Thyroid gland (tissue), 4 donors: Measurements from ENCODE around the gene HOXB3. TPM values are rescaled to one million over a fixed set of nuclear protein-coding genes. Genes with fewer than 3 reads are reported as not detected.

Experiments
- DNase-seq, 2 donors: peaks; one replicate each; pipeline ENCODE4 v3.0.0-alpha.2; 2019
- H3K27ac ChIP-seq, 3 donors: fragments of 200-600 bp; sonication (generic); 1 replicate in 2 of 3; 2 replicates in 1 of 3; pipeline ENCODE4 v1.5.1; 2016 to 2019; ENCODE audit warnings: mild to moderate bottlenecking in 1 of 3, moderate library complexity in 1 of 3
- H3K27me3 ChIP-seq: fragments of 200-600 bp; sonication (generic); one replicate; pipeline ENCODE4 v1.5.1; 2019
- H3K36me3 ChIP-seq, 2 donors: fragments of 200-600 bp; sonication (generic); one replicate each; pipeline ENCODE4 v1.5.1; 2016 to 2019
- H3K4me1 ChIP-seq, 2 donors: fragments of 200-600 bp; sonication (generic); one replicate each; pipeline ENCODE4 v1.5.1; 2017 to 2019
- H3K4me3 ChIP-seq, 3 donors: fragments of 200-600 bp; sonication (generic); replicated peaks in 1 of 3; 1 replicate in 2 of 3; 2 replicates in 1 of 3; pipeline ENCODE4 v1.5.1; 2016; ENCODE audit warnings: mild to moderate bottlenecking in 1 of 3
- H3K9me3 ChIP-seq: fragments of 200-600 bp; sonication (generic); one replicate; pipeline ENCODE4 v1.5.1; 2017
- POLR2A ChIP-seq, 2 donors: fragments of 450-650 bp; IDR thresholded peaks; one replicate each; pipeline ENCODE4 v1.6.1; 2017; ENCODE audit warnings: antibody characterized with exemption in 2 of 2, mild to moderate bottlenecking in 2 of 2, moderate library complexity in 1 of 2
- WGBS, 2 donors: methylation state at CpG; one replicate each; pipeline ENCODE4 v1.1.5; 2017; 5-methylcytosine and 5-hydroxymethylcytosine counted together
- intact Hi-C: fragments of 100-400 bp; cut with DNase I; formaldehyde crosslinking; loops from one replicate; pipeline ENCODE4 v1.15.1; 2023
- total RNA-seq, 4 donors: library from RNA; depleted of rRNA; stranded (reverse); fragments of >200 nt; gene quantifications; one replicate each; pipeline ENCODE4 v1.2.3, GENCODE V29; 2016
- TF ChIP-seq, protein P1 (sequence below), 6 experiments: fragments of 200-600 bp in 3 of 6; fragments of 450-650 bp in 3 of 6; sonication (generic) in 3 of 6; IDR thresholded peaks; one replicate each; pipeline ENCODE4 v1.5.1; 2016 to 2019; ENCODE audit warnings: antibody characterized with exemption in 6 of 6, mild to moderate bottlenecking in 2 of 6, inconsistent platforms in 1 of 6, moderate library complexity in 1 of 6

HOXB3 gene
- total RNA-seq, 4 donors from 2014 or later, result 1.5 to 6.7 (median 4.3) TPM

DNA sequence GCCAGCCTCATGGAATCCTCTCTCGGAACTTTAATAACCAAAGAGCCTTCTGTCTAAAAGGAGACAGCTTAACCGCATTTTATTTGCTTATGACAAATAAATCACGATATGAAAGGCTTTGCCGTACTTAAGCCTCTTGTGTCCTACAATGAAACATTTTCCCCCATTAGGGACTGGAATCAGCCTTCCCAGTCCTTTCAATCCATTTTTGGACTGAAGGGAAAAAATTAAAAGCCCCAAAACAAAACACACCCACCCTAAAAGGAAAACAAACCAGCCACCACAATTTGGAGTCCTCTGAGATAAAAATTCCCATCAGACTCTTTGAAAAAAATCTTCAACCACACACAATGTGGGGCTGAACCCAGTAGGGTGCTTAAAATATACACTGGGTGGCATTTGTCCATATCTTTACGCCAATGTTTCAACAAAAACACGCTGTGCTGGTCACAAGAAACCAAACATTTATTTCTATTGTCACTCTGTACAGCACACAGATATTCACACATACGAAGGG lies 14.9 kb downstream of the HOXB3 start:
- Histone ChIP-seq H3K36me3 (no peaks in the 10 kb centered on the region), H3K27me3 (peaks cover 64% of the 10 kb centered on the region), H3K4me3 (no peak overlapping the region), H3K9me3 (no peaks in the 10 kb centered on the region), H3K27ac (peak overlapping the region in 1 of 3 donors; percentile 17), H3K4me1 (peaks cover 0 to 12% of the 10 kb centered on the region in 2 donors)
- intact Hi-C loops, result no loop called here
- no peak for DNase-seq
- TF ChIP-seq, protein P1, sequence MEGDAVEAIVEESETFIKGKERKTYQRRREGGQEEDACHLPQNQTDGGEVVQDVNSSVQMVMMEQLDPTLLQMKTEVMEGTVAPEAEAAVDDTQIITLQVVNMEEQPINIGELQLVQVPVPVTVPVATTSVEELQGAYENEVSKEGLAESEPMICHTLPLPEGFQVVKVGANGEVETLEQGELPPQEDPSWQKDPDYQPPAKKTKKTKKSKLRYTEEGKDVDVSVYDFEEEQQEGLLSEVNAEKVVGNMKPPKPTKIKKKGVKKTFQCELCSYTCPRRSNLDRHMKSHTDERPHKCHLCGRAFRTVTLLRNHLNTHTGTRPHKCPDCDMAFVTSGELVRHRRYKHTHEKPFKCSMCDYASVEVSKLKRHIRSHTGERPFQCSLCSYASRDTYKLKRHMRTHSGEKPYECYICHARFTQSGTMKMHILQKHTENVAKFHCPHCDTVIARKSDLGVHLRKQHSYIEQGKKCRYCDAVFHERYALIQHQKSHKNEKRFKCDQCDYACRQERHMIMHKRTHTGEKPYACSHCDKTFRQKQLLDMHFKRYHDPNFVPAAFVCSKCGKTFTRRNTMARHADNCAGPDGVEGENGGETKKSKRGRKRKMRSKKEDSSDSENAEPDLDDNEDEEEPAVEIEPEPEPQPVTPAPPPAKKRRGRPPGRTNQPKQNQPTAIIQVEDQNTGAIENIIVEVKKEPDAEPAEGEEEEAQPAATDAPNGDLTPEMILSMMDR (IDR thresholded peaks at IDR 0.05), result no peak
- TF ChIP-seq POLR2A (IDR thresholded peaks at IDR 0.05), result no peak
- WGBS, 2 donors, result 29 to 30% methylated on average over 7 of the region's 7 CpGs

DNA sequence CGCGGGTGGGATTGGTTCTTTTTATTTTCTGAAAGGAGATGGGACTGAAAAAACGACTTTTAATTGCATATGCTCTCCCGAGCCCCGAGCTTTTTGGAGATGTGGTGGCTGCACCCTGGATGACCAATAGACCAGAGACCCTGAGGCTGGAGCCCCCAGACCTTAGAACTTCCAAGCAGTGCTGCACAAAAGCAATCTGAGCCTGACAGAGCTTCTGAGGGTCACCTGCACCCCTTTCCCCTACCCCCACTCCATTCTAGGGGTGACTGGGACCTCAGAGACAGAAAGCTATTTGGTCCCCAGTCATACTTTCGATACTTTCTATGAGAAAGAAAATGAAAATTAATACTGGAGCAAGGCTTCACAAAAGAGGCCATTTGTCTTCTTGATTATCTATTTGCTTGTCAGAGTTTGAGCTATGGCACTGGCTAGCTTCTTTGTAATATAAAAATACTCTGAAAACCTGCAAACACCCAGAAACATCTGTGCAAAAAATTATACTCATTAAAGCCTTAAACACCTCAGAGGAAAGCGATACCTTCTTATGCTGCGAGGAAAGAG lies 15.5 kb downstream of the HOXB3 start:
- H3K36me3 ChIP-seq, result no peaks in the 10 kb centered on the region
- peaks cover 63% of the 10 kb centered on the region for H3K27me3 ChIP-seq
- no peak overlapping the region for H3K4me3 ChIP-seq
- 36 to 40% methylated on average over 8 of the region's 8 CpGs for WGBS, 2 donors
- intact Hi-C loops, result no loop called here
- no peak for TF ChIP-seq POLR2A (IDR thresholded peaks at IDR 0.05)
- TF ChIP-seq, protein P1 (IDR thresholded peaks at IDR 0.05), result no peak
- peak overlapping the region in 1 of 3 donors; percentile 17 for H3K27ac ChIP-seq
- no peak for DNase-seq
- H3K9me3 ChIP-seq, result no peaks in the 10 kb centered on the region
- peaks cover 0 to 12% of the 10 kb centered on the region in 2 donors for H3K4me1 ChIP-seq

DNA sequence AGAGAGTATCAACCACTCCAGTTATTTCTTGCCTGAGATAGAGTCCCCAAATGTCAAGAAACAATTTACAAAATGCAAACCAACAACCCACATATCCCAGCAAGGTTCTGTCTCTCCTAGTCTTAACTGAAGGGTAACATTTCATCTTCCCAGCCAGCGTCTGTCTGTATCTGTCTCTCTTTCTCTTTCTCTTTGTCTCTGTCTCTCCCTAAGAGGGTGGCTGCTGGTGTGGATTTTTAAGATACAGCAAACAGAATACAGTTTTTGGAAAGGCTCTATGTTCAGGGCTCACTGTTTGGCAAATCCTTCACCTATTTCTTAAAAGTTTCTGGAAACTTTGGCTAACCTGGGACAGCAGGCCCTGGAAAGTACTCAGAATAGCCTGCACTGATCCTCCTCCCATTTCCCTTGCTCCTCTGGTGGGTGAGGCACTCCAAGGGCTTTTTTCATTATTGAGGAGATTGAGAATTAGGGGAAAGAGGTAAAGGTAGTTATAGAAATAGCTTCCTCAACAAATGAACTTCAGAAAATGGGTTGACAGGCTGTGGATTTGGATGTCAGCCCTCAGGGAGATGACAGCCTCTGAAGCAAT lies 18.1 kb downstream of the HOXB3 start:
- intact Hi-C loops, result no loop called here
- no peak for TF ChIP-seq POLR2A (IDR thresholded peaks at IDR 0.05)
- TF ChIP-seq, protein P1 (IDR thresholded peaks at IDR 0.05), result no peak
- peak overlapping the region in 2 of 3 donors; percentile 33 to 41 for H3K27ac ChIP-seq
- peaks cover 0 to 9% of the 10 kb centered on the region in 2 donors for H3K4me1 ChIP-seq
- H3K4me3 ChIP-seq, result no peak overlapping the region
- no peak for DNase-seq
- H3K9me3 ChIP-seq, result no peaks in the 10 kb centered on the region
- peaks cover 54% of the 10 kb centered on the region for H3K27me3 ChIP-seq
- 50 to 63% methylated on average over 1 of the region's 1 CpG for WGBS, 2 donors
- no peaks in the 10 kb centered on the region for H3K36me3 ChIP-seq

DNA sequence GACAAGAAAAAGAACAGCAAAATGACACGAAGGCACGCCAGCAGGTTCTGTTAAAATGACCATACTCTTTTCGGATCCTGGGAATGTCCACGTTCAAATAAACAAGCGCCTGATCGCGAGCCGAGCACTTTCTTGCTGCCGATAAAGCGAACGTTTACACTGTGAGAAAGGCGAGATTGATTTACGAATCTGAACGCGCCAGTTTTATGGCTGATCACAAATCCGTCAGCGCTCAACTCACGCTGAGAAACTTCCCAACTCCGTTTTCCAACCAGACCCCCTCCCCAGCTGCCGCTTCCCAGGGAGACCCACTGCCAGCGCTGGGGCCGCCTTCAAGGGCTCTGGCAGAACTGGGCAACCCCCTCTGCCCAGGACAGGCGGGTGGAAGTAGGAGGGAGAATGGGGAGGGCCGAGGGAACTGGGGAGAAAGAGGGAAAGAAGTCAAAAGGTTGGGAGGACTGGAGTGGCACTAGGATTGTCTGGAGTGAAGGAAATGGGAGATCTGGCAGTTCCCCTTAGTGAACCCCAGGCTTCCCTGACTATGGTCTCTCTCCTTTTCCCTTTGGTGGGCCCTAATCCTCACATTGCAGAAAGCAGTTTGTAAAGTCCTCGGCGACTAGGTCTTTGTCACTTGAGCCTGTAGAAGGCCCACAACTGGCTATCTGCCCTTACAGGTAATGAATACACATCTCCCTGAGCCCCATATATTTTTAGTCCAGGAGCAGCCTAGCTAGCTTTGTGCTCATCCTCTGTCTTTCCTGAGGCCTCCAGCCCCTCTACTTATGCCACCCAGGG lies 18.8 kb downstream of the HOXB3 start:
- H3K27ac ChIP-seq, result peak overlapping the region in 2 of 3 donors; percentile 33 to 41
- peaks cover 0 to 2% of the 10 kb centered on the region in 2 donors for H3K4me1 ChIP-seq
- H3K4me3 ChIP-seq, result no peak overlapping the region
- TF ChIP-seq POLR2A (IDR thresholded peaks at IDR 0.05), result no peak
- TF ChIP-seq, protein P1 (IDR thresholded peaks at IDR 0.05), result no peak
- peaks cover 48% of the 10 kb centered on the region for H3K27me3 ChIP-seq
- no peaks in the 10 kb centered on the region for H3K36me3 ChIP-seq
- intact Hi-C loops, result no loop called here
- no peaks in the 10 kb centered on the region for H3K9me3 ChIP-seq
- no peak for DNase-seq
- 22 to 32% methylated on average over 26 of the region's 26 CpGs for WGBS, 2 donors
